Transverse colon (tissue), 4 donors: Measurements from ENCODE around the gene OR5K2. TPM values are rescaled to one million over a fixed set of nuclear protein-coding genes. Genes with fewer than 3 reads are reported as not detected.

Source experiments
- DNase-seq: peaks from one replicate; pipeline ENCODE4 v3.0.0-alpha.2; 2019
- H3K27ac ChIP-seq, 4 donors: fragments of 200-600 bp; sonication (generic); 2 replicates each; pipeline ENCODE4 v1.5.1; 2016 to 2018; ENCODE audit warnings: inconsistent platforms in 4 of 4
- H3K27me3 ChIP-seq: fragments of 200-600 bp; sonication (generic); 2 replicates; pipeline ENCODE4 v1.5.1; 2017; ENCODE audit warnings: inconsistent platforms
- H3K36me3 ChIP-seq, 4 donors: fragments of 200-600 bp; sonication (generic); 2 replicates each; pipeline ENCODE4 v1.5.1; 2017 to 2019; ENCODE audit warnings: inconsistent platforms in 4 of 4
- H3K4me1 ChIP-seq, 4 donors: fragments of 200-600 bp; sonication (generic); 2 replicates each; pipeline ENCODE4 v1.5.1; 2017 to 2020; ENCODE audit warnings: inconsistent platforms in 4 of 4
- H3K4me3 ChIP-seq, 4 donors: fragments of 200-600 bp; sonication (generic); 1 replicate in 1 of 4; 2 replicates in 3 of 4; pipeline versions ENCODE4 v1.5.1 to v1.6.1; 2017 to 2019; ENCODE audit warnings: inconsistent platforms in 4 of 4
- H3K9me3 ChIP-seq, 2 donors: fragments of 200-600 bp; sonication (generic); 2 replicates each; pipeline ENCODE4 v1.5.1; 2017 to 2019; ENCODE audit warnings: inconsistent platforms in 2 of 2
- EP300 ChIP-seq: sonication (generic); formaldehyde crosslinking; IDR thresholded peaks from one replicate; pipeline ENCODE4 v1.6.1; 2017; ENCODE audit warnings: antibody characterized with exemption, low read depth
- POLR2A ChIP-seq: fragments of 450-650 bp; IDR thresholded peaks from one replicate; pipeline ENCODE4 v1.6.1; 2016; ENCODE audit warnings: antibody characterized with exemption, mild to moderate bottlenecking, moderate library complexity
- POLR2AphosphoS5 ChIP-seq, 3 donors: sonication (generic); formaldehyde crosslinking; IDR thresholded peaks; one replicate each; pipeline ENCODE4 v1.6.1; 2016; ENCODE audit warnings: antibody characterized with exemption in 3 of 3
- WGBS, 2 donors: methylation state at CpG; one replicate each; pipeline ENCODE4 v1.1.5; 2018; ENCODE audit warnings: low coverage in 1 of 2; 5-methylcytosine and 5-hydroxymethylcytosine counted together
- in situ Hi-C, 4 donors: fragments of 200-750 bp; cut with MboI; loops; one replicate each; pipeline versions ENCODE4 v1.15.0 to v1.15.1; 2017; ENCODE audit warnings: low sequenced_read_pairs in 3 of 4, low pct_ligation_motif_present in 1 of 4, low pct_unique_long_range_greater_than_20kb in 1 of 4
- intact Hi-C: fragments of 100-400 bp; cut with DNase I; formaldehyde crosslinking; loops from one replicate; pipeline ENCODE4 v1.15.1; 2023; ENCODE audit warnings: low total_unique reads
- total RNA-seq, 4 donors: library from RNA; depleted of rRNA; stranded (reverse); fragments of >200 nt; gene quantifications; one replicate each; pipeline ENCODE4 v1.1.0, GENCODE V29; 2016
- TF ChIP-seq, protein P1 (sequence below), 5 experiments: fragments of 200-600 bp in 3 of 5; fragments of 450-650 bp in 2 of 5; sonication (generic) in 3 of 5; IDR thresholded peaks; 1 replicate in 2 of 5; 2 replicates in 3 of 5; pipeline ENCODE4 v1.5.1; 2016 to 2017; ENCODE audit warnings: antibody characterized with exemption in 5 of 5, inconsistent platforms in 3 of 5, mild to moderate bottlenecking in 2 of 5, moderate library complexity in 1 of 5

OR5K2 gene
- total RNA-seq: not detected

DNA sequence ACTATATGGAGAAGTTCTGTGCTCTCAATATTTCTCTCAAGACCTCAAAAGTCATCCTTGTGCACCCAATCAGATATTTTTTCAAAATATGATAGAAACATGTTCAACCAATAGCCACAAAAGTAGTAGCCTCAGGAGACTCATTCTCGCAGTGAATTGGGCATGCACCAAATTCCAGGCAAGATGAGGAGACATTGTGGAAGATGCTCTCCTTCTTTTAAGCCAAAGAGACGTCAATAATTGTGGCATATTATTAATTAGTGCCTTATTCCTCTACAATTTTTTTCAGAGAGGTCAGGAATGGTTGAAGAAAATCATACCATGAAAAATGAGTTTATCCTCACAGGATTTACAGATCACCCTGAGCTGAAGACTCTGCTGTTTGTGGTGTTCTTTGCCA, at the start of gene OR5K2:
Gene OR5K2, plus strand, starts transcription at position 301 of the 400 bp plus-strand sequence. Its CDS starts 0 bp downstream, at position 301.
- intact Hi-C loops: no loop called here
- Histone ChIP-seq H3K36me3 (no peaks in the 10 kb centered on the region), H3K4me1 (no peaks in the 10 kb centered on the region), H3K27me3 (no peaks in the 10 kb centered on the region), H3K27ac (no peak within 1 kb of the TSS), H3K4me3 (no peak within 1 kb of the TSS), H3K9me3 (no peaks in the 10 kb centered on the region)
- in situ Hi-C loops: no loop called here
- no peak for TF ChIP-seq POLR2AphosphoS5 (IDR thresholded peaks at IDR 0.05)
- no peak for DNase-seq
- WGBS, 2 donors: 79 to 88% methylated on average over 2 of the region's 2 CpGs

DNA sequence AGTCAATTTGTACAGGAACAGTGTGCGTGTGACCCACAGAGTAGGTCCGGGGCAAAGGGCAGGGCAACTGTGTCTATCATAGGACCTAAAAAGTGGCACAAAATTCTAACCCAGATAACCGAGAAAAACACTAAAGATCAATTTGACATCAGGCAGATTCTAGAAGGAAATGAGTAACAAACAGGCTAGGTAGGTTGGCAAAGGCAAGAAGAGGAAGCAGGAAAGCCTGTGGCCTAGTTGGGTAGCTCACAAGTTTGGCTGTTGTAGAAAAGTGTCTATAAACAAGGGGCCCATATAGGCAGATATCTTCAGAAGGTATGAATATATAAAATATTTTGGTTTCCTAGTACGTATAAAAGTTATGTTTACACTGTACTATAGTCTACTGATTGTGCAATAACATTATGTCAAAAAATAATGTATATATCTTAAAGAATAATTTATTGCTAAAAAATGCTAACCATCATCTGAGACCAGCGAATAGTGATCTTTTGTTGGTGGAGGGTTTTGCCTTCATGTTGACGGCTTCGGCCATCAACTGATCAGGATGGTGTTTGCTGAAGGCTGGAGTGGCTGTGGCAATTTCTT, 47.8 kb upstream of the OR5K2 start:
- TF ChIP-seq EP300 (no peak), POLR2A (no peak), POLR2AphosphoS5 (IDR thresholded peaks at IDR 0.05) (no peak)
- TF ChIP-seq, protein P1, sequence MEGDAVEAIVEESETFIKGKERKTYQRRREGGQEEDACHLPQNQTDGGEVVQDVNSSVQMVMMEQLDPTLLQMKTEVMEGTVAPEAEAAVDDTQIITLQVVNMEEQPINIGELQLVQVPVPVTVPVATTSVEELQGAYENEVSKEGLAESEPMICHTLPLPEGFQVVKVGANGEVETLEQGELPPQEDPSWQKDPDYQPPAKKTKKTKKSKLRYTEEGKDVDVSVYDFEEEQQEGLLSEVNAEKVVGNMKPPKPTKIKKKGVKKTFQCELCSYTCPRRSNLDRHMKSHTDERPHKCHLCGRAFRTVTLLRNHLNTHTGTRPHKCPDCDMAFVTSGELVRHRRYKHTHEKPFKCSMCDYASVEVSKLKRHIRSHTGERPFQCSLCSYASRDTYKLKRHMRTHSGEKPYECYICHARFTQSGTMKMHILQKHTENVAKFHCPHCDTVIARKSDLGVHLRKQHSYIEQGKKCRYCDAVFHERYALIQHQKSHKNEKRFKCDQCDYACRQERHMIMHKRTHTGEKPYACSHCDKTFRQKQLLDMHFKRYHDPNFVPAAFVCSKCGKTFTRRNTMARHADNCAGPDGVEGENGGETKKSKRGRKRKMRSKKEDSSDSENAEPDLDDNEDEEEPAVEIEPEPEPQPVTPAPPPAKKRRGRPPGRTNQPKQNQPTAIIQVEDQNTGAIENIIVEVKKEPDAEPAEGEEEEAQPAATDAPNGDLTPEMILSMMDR (IDR thresholded peaks at IDR 0.05): no peak
- no peaks in the 10 kb centered on the region for H3K27me3 ChIP-seq
- WGBS, 2 donors: 73 to 84% methylated on average over 7 of the region's 7 CpGs
- H3K4me3 ChIP-seq: no peak overlapping the region
- H3K4me1 ChIP-seq: peaks cover 0 to 3% (median under 1%) of the 10 kb centered on the region in 4 donors
- no peak overlapping the region for H3K27ac ChIP-seq
- no peak for DNase-seq
- no peaks in the 10 kb centered on the region for H3K36me3 ChIP-seq
- H3K9me3 ChIP-seq: no peaks in the 10 kb centered on the region
- intact Hi-C loops (no loop called here), in situ Hi-C loops (no loop called here)

DNA sequence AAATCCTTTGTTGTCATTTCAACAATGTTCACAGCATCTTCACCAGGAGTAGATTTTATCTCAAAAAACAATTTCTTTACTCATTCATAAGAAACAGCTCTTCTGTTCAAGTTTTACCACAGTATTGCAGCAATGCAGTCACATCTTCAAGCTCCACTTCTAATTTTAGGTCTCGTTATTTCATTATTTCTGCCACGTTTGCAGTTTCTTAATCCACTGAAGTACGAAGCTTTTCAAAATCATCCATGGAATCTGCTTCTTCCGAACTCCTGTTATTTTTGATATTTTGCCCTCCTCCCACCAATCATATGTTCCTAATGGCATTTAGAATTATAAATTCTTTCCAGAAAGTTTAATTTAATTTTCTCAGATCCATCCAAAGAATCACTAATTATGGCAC, 47.1 kb upstream of the OR5K2 start:
- Histone ChIP-seq H3K36me3 (no peaks in the 10 kb centered on the region), H3K4me1 (peaks cover 0 to 3% (median 0%) of the 10 kb centered on the region in 4 donors), H3K27me3 (no peaks in the 10 kb centered on the region), H3K4me3 (no peak overlapping the region), H3K9me3 (no peaks in the 10 kb centered on the region), H3K27ac (no peak overlapping the region)
- intact Hi-C loops: no loop called here
- TF ChIP-seq EP300: no peak
- no peak for TF ChIP-seq POLR2A
- TF ChIP-seq POLR2AphosphoS5 (IDR thresholded peaks at IDR 0.05): no peak
- TF ChIP-seq, protein P1 (IDR thresholded peaks at IDR 0.05): no peak
- in situ Hi-C loops: no loop called here
- no peak for DNase-seq
- WGBS, 2 donors: 84 to 90% methylated on average over 4 of the region's 4 CpGs

DNA sequence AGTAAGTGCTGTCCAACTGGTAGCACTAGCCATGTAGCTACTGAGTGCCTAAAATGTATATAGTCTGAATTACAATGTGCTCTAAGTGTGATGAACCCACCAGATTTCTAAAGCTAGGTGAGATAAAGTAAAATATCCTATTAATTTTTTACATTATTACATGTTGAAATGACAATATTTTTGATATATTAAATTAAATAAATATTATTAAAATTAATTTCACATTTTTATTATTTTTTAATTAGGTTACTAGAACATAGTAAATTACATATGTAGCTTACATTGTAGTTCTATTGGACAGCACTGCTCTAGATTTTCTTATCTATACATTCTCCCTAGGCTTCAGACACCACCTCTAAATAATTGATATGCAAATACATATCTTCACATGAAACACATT, 43.7 kb upstream of the OR5K2 start:
- no peak overlapping the region for H3K4me3 ChIP-seq
- no peak for DNase-seq
- no peak overlapping the region for H3K27ac ChIP-seq
- TF ChIP-seq, protein P1 (IDR thresholded peaks at IDR 0.05): no peak
- TF ChIP-seq POLR2AphosphoS5 (IDR thresholded peaks at IDR 0.05): no peak
- no peak for TF ChIP-seq POLR2A
- no peak for TF ChIP-seq EP300
- in situ Hi-C loops (no loop called here), intact Hi-C loops (no loop called here)
- H3K9me3 ChIP-seq: peaks cover 0 to 5% of the 10 kb centered on the region in 2 donors
- no peaks in the 10 kb centered on the region for H3K36me3 ChIP-seq
- no peaks in the 10 kb centered on the region for H3K4me1 ChIP-seq
- no peaks in the 10 kb centered on the region for H3K27me3 ChIP-seq

DNA sequence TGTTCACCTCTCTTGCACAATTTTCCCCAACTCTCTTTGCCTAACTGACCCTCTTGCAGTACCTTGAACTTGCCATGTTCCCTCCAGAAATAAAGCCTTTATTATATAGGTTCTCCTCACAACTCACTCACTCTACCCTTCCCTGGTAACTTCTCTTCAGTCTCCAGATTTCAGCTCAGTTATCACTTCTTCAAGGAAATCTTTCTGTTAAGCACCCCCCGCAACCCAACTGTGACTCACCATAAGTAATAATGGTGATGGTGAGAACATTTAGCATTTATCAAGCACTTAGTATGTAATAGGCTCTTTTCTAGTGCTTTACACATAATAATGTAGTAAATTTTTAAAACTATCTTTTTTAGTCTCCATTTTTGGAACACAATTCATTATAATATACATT, 42.6 kb upstream of the OR5K2 start:
- Histone ChIP-seq H3K36me3 (no peaks in the 10 kb centered on the region), H3K4me1 (no peaks in the 10 kb centered on the region), H3K27ac (no peak overlapping the region), H3K9me3 (peaks cover 0 to 5% of the 10 kb centered on the region in 2 donors), H3K4me3 (no peak overlapping the region), H3K27me3 (no peaks in the 10 kb centered on the region)
- no peak for DNase-seq
- 90 to 93% methylated on average over 1 of the region's 1 CpG for WGBS, 2 donors
- intact Hi-C loops (no loop called here), in situ Hi-C loops (no loop called here)
- TF ChIP-seq POLR2AphosphoS5 (IDR thresholded peaks at IDR 0.05) (no peak), POLR2A (no peak), EP300 (no peak)
- TF ChIP-seq, protein P1 (IDR thresholded peaks at IDR 0.05): no peak
